Stimulated activated CD8-positive, alpha-beta memory T cell treated with anti-CD3 and anti-CD28 coated beads, Interleukin-4, amount 100 ng/mL, for 4 hours (primary cell): ENCODE results near the gene NRBF2.
"Not testable (repeated sequence)": the region's sequence is repeated elsewhere in the genome, so short reads cannot be mapped to it uniquely, and the experiment has no call there.

Source experiments
- DNase-seq, 2 donors: peaks; one replicate each; pipeline ENCODE4 v3.0.0-alpha.2; 2020; ENCODE audit warnings: low read depth in 2 of 2, low spot score in 1 of 2

Gene NRBF2

DNA sequence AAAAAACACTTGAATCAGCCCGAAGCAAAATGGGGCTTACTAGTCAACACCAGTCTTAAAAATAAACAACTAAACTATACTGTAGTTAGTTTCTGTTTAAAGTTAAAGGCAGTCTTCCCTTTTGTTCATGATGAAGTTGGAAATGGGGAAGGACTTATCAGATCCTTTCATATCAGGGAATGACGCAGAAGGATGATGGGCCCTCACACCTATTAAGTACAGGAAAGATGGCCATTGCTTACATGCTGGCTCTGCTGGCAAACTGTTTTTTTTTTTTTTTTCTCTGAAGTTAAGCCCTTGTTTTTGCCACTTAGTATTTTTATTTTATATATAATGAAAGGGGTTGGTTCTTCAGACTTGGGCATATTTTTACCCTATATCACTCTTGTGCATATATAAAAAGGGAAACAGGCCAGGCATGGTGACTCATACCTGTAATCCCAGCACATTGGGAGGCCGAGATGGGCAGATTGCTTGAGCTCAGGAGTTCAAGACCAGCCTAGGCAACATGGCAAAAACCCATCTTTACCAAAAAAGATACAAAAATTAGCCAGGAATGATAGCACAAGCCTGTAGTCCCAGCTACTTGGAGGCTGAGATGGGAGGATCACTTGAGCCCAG, 16.6 kb upstream of the NRBF2 start:
- no peak for DNase-seq

DNA sequence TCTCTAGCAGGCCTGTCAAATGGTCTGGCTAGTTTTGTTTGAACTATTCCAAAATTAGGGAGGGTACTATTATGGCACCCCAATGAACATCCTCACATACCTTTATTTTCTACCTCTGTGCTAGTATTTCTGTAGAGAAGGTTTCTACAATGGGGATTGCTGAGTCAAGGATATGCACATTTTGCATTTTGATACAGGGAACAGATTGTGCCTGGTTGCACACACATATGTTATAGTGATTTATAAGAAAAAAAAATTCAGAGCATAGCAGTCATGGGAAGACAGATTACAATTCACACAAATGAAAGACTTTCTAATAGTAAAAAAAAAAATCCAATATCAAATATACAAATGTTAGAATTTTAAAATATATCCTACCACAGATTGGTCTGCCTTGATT, 14.1 kb upstream of the NRBF2 start:
- DNase-seq, result no peak

DNA sequence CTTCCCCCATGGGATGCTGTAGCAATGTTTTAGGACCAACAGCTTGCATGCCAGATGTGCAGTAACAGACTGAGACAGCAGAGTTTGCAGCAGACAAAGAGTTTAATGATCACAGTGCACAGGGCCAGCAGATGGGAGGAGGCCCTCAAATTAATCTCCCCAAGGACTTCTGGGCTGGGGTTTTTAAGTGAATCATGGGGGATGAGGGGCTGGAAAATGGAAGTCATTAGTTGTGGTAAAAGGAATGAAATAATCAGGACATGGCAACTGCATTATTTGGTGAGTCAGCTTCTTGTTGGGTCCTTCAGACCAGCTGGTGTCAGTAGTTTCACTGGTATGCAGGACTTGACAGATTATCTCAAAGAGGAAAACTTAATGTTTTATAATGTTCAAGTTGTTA, 12.6 kb upstream of the NRBF2 start:
- DNase-seq, result no peak

DNA sequence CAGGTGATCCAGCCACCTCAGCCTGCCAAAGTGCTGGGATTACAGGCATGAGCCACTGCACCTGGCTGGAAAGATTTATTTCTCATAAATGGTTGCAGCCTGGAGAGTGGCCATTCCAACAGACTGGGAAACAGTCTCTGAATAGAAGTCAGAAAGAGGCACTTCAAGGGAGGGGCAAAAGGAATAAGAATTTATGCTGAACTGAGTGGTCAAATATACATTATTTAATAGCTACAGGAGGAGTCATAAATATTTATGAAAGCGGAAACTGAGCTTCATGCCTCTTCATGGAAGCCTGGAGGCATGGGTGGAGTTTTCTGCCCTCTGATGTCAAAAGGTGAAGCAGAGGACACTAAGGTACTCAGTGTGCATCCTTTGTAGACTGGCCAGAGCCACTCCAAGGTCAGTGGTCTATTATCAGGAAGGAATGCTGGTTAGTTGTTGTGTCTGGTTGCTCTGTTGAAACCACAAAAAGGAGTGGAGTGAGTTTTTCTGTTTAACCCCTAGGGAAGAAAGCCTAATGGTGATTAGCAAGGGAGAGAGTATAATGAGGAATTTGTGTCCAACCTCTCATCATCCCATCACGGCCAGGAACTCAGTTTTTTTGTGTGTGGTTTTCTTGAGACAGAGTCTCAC, 9.3 kb upstream of the NRBF2 start:
- DNase-seq, result no peak

DNA sequence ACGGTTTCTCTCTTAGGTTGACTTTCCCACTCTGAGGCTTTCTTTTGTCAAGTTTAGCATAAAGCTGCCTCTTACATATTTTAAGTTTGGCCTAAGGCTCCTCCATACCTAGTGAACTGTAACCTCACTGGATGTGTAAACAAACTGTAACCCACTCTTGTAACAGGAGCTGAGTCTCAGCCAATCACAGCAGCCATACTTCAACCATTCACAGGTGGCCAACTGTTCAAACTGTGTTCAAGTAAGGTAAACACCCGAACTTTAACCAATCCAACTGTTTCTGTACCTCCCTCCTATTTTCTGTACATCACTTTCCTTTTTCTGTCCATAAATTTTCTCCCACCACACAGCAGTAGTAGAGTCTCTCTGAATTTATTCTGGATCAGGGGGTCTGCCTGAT, 7.7 kb upstream of the NRBF2 start:
- no peak for DNase-seq

DNA sequence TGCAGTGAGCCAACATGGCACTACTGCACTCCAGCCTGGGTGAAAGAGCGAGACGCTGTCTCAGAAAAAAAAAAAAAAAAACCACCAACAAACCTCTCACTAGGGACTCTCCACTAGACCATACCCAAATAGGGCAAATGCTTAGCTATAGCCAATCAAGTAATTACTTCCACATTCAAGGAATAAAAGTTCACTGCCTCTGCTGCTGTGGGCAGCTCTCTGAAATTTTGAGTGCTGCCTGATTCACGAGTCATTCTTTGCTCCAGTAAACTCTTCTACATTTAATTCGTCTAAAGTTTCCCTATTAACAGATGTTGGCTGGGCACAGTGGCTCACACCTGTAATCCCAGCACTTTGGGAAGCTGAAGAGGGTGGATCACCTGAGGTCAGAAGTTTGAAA, 4.7 kb upstream of the NRBF2 start:
- no peak for DNase-seq

DNA sequence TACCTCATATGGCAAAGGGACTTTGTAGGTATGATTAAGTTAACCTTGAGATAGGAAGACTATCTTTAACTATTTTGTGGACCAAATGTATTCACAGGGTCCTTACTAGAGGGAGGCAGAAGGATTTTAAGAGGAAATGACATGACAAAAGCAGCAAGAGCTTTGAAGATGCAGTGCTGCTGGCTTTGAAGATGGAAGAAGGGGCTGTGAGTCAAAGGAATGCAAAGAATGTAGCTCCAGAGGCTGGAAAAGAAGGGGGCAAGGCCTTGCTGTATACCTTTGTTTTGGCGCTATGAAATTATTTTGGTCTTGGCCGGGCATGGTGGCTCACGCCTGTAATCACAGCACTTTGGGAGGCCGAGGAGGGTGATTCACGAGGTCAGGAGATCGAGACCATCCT, 3.2 kb upstream of the NRBF2 start:
- no peak for DNase-seq

DNA sequence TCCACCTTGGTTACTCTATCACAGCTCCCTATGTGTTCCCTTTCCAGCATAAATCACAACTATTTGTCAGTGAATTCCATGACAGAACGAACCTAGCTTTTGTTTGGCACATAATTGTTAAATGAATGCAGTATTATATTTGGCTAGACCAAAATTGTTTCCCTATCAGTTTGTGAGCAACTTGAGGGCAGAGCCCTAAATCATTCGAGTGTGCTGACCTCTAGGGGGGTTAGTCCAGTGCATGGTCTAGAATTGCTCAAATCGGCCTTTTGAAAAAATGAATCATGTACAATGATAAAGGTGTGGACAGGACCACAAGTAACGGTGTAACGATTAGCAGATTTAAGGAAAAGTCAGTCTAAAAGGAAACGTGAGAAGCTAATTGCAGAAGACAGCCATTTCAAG, 475 bp upstream of the NRBF2 start:
- no peak for DNase-seq

DNA sequence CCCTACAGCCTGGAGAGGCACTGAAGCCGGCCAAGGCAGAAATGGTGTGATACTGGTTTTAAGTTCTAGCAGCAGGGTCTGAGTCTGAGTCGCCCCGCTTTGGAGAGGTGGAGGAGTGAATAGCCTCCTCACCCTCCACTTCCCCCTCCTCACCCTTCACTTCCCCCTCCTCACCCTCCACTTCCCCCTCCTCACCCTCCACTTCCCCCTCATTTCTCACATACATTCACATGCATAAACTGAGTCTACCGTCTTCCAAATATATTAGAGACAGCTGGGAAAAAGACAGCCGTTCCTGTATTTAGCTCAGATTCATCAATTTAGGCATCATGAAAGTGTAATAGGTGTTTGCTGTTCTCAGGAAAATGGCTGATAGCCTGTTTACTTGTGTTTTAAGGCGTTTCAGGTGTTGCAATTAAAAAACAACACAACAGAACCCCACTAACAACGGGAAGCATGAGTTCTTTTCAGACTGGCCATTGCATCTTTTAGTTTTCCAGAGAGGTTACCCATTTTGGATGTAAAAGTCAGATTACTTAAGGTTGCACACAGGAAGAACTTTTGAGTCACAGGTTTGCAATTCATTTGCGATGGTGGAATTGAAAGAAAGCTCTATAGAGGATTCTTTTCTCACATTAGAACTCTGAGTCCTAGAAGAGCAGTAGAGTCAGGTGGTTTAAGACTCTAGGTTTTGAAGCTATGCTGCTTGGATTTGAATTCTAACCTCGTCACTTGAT, 861 bp downstream of the NRBF2 start:
- no peak for DNase-seq

DNA sequence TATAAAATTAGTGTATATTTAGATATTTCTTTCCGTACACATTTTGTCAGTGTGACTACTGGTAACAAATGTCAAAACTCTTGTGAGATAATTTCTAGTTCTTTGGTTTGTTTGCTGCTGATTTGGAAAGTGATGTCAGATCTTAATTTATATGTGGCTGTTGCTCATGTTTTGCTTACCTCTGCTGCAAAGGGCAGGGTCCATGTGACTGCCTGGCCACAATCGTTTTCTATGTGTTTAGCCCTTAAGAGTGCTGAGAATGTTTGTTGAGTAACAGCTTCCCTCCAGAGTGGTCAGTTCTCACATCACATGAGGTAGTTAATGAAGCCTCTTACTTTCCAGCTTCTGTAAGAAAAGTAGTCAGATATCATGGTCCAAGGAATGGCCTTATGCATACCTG, 4.2 kb downstream of the NRBF2 start:
- no peak for DNase-seq

DNA sequence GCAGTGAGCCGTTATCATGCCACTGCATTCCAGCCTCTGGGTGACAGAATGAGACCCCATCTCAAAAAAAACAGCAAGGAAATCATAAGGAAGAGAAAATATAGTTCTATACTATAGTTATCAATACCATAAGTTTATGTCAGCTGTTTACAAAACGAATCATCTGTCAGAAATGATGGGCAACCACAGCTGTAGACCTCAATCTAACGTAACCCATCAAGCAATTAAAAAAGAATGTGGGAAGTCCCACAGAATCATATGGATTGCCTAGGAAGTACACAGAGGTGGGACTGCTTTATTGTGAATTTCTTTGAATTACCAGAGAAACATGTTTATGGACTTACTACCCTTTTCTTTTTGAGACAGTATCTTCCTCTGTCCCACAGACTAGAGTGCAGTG, 6.9 kb downstream of the NRBF2 start:
- DNase-seq, result no peak

DNA sequence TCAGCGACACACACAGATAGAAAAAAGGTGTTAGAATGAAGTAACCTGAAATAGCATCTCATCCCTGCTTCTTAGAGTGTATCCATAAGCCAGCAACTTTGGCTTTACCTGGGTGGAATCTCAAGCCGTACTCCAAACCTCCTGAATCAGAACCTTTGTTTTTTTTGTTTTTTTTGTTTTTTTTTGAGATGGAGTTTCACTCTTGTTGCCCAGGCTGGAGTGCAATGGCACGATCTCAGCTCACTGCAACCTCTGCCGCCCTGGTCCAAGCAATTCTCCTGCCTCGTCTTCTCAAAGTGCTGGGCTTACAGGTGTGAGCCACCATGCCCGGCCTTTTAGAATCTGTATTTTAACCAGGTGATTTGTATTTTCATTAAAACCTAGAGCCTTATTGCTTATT, 9.0 kb downstream of the NRBF2 start:
- DNase-seq, result no peak

DNA sequence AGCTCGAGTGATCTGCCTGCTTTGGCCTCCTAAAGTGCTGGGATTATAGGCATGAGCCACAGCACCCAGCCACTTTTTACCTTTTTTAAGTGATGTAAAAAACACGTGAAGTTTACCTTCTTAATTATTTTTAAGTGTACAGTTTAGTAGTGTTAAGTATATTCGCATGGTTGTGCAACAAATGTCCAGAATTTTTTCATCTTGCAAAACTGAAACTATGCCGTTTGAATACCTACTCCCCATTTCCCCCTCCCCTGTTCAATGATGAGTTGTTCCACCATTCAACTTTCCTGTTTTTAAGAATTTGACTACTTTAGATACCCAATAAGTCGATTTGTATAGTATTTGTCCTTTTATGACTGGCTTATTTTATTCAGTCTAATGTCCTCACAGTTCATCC, 10.9 kb downstream of the NRBF2 start:
- no peak for DNase-seq

DNA sequence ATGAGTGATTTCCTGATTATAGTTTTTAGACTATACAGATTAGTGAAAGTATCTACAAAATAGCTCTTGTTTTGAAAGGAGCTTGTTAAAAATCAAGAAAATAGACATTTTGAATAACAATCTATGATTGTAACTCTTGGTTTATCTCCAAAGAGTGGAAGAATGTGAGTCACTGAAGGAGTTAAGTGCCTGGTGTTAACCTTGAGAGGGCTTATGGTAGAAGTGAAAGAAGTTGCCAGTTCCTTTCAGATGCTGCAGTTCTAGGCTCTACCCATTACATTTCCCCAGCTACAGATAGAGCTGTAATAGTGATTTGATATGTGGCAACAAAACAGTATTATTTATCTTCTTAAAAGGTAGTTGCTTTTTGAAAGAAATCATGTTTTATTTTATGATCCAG, 12.7 kb downstream of the NRBF2 start:
- no peak for DNase-seq

DNA sequence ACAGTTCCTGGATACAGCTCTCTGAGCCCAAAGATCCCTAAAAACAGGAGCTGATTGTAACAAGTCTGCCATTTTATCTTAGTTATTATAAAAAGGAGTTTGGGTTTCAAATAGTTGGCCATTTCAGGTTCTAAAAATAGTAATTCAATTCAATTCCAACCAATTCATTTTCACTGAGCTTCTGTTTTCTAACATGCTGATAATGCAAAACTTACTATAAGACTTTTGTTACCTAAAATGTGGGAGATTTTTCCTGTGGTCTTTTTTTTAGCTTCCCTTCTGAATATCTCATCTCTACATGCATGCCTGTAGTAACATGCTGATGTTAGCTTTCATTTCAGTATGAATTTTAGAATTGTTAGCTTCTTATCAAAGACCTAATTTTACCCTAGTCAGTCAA, 13.4 kb downstream of the NRBF2 start:
- no peak for DNase-seq

DNA sequence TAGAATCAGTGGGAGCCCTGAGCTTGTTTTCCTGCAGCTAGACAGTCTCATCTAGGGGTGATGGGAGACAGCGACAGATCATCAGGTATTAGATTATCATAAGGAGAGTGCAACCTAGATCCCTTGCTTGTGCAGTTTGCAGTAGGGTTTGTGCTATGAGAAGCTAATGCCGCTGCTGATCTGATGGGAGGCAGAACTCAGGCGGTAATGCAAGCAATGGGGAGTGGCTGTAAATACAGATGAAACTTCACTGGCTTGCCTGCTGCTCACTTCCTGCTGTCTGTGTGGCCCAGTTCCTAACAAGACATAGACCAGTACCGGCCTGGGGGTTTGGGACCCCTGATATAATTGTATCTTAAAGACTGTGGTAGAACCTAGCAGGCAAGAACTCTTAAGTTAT, 17.6 kb downstream of the NRBF2 start:
- DNase-seq, result no peak

DNA sequence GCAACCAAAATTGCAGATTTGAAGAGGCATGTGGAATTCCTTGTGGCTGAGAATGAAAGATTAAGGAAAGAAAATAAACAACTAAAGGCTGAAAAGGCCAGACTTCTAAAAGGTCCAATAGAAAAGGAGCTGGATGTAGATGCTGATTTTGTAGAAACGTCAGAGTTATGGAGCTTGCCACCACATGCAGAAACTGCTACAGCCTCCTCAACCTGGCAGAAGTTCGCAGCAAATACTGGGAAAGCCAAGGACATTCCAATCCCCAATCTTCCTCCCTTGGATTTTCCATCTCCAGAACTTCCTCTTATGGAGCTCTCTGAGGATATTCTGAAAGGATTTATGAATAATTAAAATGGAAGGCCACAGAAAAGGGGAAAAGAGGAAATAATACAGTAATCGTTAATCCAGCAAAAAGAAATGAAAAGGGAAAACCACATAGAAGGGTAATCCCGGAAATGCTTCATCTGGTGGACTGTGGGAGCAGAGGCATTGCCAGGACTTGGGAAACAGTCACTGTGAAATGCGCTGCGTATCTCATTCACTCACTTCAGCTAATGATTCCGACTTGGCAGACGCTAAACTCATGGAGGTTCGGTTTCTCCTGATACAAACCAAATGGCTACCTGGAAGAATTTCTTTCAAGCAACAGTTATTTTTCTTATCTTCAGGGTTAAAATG, 20.9 kb downstream of the NRBF2 start:
- DNase-seq, result not testable (repeated sequence)

DNA sequence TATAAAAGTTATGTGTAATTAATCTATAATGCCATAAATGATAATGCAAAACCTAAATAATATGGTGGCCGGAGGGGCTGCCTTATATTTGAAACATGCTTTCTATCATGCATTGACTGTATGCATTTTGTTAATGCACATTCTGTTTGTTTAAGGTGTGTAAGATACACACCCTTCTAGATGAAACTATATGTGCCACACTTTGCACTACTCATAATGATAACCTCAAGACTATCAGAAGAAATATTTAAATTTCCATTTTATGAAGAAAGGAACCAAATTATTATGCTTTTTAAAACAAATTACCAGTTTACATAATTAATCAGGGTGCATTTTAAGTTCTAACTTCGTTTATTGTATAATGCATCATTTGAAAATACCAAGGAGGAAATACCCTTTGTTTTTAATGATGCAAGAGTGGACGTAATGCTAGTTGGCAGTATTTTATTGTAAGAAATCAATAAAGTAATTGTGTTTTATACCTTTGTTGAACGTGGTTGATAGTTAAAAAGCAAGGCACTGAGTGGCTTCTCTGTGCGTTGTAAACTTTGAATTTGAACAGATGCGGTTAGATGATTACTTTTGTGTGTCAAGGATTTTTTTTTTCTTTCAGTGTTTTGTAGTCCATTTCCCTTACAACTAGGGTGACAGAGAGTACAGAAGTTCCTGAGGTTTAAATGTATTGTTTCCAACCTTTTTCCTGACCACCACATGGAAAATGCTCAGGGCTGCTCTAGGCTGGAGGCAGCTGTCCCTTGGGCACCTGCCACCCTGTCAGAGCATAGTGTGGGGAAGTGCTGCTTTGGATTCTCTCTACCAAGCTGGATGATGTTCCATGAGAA, 21.6 kb downstream of the NRBF2 start:
- DNase-seq, result no peak

DNA sequence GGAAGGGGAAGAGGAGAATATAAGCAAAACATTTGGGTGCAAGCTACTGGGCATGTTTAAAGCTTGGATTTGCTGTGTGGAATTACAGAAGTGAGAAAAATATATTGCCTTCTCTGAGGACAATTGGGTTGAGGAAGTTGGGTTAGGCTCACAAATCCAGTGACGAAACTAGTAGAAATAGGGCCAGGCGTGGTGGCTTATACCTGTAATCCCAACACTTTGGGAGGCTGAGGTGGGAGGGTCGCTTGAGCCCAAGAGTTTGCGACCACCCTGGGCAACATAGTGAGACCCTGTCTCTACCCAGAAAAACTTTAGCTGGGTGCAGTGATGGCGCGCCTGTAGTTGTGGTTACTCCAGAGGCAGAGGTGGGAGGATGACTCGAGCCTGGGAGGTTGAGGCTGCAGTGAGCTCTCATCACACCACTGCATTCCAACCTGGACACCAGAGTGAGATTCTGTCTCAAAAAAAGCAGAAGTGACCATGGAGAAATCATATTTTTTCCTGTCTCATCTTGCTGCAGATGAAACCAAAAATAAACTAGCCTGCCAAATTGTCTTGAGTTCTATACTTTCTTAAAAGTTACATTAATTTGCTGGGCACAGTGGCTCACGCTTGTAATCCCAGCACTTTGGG, 22.4 kb downstream of the NRBF2 start:
- no peak for DNase-seq

DNA sequence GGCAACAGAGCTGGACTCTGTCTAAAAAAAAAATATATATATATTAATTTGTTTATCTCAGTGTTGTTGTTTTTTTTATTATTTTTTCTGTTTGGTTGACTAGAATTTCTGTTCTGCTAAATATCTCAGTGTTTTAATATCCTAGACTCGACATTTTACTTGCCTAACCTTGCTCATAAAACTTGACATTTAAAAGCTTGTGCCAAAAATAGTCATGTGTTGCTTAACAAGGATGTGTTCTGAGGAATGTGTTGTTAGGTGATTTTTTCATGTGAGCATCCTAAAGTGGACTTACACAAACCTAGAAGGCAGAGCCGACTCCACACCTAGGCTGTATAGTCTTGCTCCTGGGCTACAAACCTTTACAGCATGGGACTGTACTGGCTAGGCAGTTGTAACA, 23.1 kb downstream of the NRBF2 start:
- no peak for DNase-seq
